HepG2 (cell line): Measurements from ENCODE around the gene MLLT1. TPM values are rescaled to one million over a fixed set of nuclear protein-coding genes. Genes with fewer than 3 reads are reported as not detected.
A peak's percentile ranks its signal among the peaks of the same experiment; 100 is the strongest.

ENCODE experiments used
- AKAP8 ChIP-seq: sonication (generic); formaldehyde crosslinking; IDR thresholded peaks from 2 replicates; pipeline ENCODE4 v1.5.1; 2020; ENCODE audit warnings: mild to moderate bottlenecking, missing genetic modification reagents
- ARID4A ChIP-seq: sonication (generic); formaldehyde crosslinking; IDR thresholded peaks from 2 replicates; pipeline ENCODE4 v1.5.0; 2020; ENCODE audit warnings: mild to moderate bottlenecking, missing genetic modification reagents, borderline replicate concordance
- CBFB ChIP-seq: sonication (generic); formaldehyde crosslinking; IDR thresholded peaks from 2 replicates; pipeline ENCODE4 v1.4.0; 2020; ENCODE audit warnings: missing genetic modification reagents
- HNRNPK ChIP-seq: fragments of 200-400 bp; formaldehyde crosslinking; IDR thresholded peaks from 2 replicates; pipeline ENCODE4 v1.6.1; 2018; ENCODE audit warnings: low read length, low read depth, moderate library complexity, mild to moderate bottlenecking; ENCODE audit not compliant: poor library complexity, severe bottlenecking
- IRX3 ChIP-seq: sonication (generic); formaldehyde crosslinking; IDR thresholded peaks from 2 replicates; pipeline ENCODE4 v1.8.1; 2023; ENCODE audit warnings: mild to moderate bottlenecking, low read depth, missing genetic modification reagents, borderline replicate concordance
- PRPF4 ChIP-seq: fragments of 200-400 bp; formaldehyde crosslinking; IDR thresholded peaks from 2 replicates; pipeline ENCODE4 v1.6.1; 2016; ENCODE audit warnings: low read length, low read depth; ENCODE audit not compliant: poor library complexity, severe bottlenecking
- SAFB2 ChIP-seq: sonication (generic); formaldehyde crosslinking; IDR thresholded peaks from 2 replicates; pipeline ENCODE4 v1.5.1; 2020; ENCODE audit warnings: missing genetic modification reagents, low read depth, mild to moderate bottlenecking, borderline replicate concordance
- TRAFD1 ChIP-seq: sonication (generic); formaldehyde crosslinking; IDR thresholded peaks from 2 replicates; pipeline ENCODE4 v1.5.1; 2020; ENCODE audit warnings: missing genetic modification reagents, mild to moderate bottlenecking, borderline replicate concordance
- TRIM24 ChIP-seq: sonication (generic); formaldehyde crosslinking; IDR thresholded peaks from 2 replicates; pipeline ENCODE4 v1.8.0; 2022; ENCODE audit warnings: mild to moderate bottlenecking, missing genetic modification reagents
- ZNF143 ChIP-seq: sonication (generic); formaldehyde crosslinking; IDR thresholded peaks from 2 replicates; pipeline ENCODE4 v1.4.0; 2020; ENCODE audit warnings: missing genetic modification reagents
- ZNF251 ChIP-seq: sonication (generic); formaldehyde crosslinking; IDR thresholded peaks from 2 replicates; pipeline ENCODE4 v1.9.0; 2021; ENCODE audit warnings: mild to moderate bottlenecking, missing genetic modification reagents
- ZNF260 ChIP-seq: sonication (generic); formaldehyde crosslinking; IDR thresholded peaks from 2 replicates; pipeline ENCODE4 v1.4.0; 2020; ENCODE audit warnings: missing genetic modification reagents, low read depth, mild to moderate bottlenecking, borderline replicate concordance
- ZNF282 ChIP-seq: fragments of 450-650 bp; IDR thresholded peaks from 2 replicates; pipeline ENCODE4 v1.6.1; 2018; ENCODE audit not compliant: partially characterized antibody
- ZNF292 ChIP-seq: sonication (generic); formaldehyde crosslinking; IDR thresholded peaks from 2 replicates; pipeline ENCODE4 v1.8.1; 2022; ENCODE audit warnings: mild to moderate bottlenecking, low read depth, missing genetic modification reagents, borderline replicate concordance
- ZNF496 ChIP-seq: sonication (generic); formaldehyde crosslinking; IDR thresholded peaks from 2 replicates; pipeline ENCODE4 v1.8.1; 2023; ENCODE audit warnings: mild to moderate bottlenecking, moderate library complexity, missing genetic modification reagents; ENCODE audit not compliant: insufficient replicate concordance
- polyA plus RNA-seq, 8 experiments: library from polyadenylated mRNA; depleted of rRNA in 3 of 8; stranded (reverse) in 7 of 8; unstranded in 1 of 8; fragments of >200 nt; fragmentation: Illumina TruSeq in 4 of 8; extraction: Trizol in 4 of 8; gene quantifications; 2 replicates each; pipeline versions ENCODE4 v1.2.1 to v1.2.3, GENCODE V29; 2011 to 2016; ENCODE audit warnings: low read depth in 4 of 8, missing spikeins in 1 of 8, mixed read lengths in 1 of 8; ENCODE audit not compliant: insufficient read depth in 1 of 8
- total RNA-seq, 5 experiments: library from RNA; depleted of rRNA; stranded (reverse); fragments of >200 nt; fragmentation: Illumina TruSeq; extraction: Trizol; gene quantifications; 2 replicates each; pipeline ENCODE4 v1.2.3, GENCODE V29; 2016; ENCODE audit warnings: low read depth in 1 of 5
- TF ChIP-seq, protein P1 (sequence below): sonication (generic); formaldehyde crosslinking; conservative IDR thresholded peaks from 2 replicates; pipeline ENCODE4 v1.5.0; 2020; ENCODE audit warnings: missing genetic modification reagents
- TF ChIP-seq, protein P2 (sequence below): sonication (generic); formaldehyde crosslinking; IDR thresholded peaks from 2 replicates; pipeline ENCODE4 v1.5.1; 2020; ENCODE audit warnings: missing genetic modification reagents, mild to moderate bottlenecking, borderline replicate concordance

MLLT1 gene
- total and polyA plus RNA-seq, 2 of the 13 experiments (the other 11 are each of a cell fraction or from before 2014, with no cell fraction given), result 11.7 to 12.2 TPM

- TF ChIP-seq, protein P1, sequence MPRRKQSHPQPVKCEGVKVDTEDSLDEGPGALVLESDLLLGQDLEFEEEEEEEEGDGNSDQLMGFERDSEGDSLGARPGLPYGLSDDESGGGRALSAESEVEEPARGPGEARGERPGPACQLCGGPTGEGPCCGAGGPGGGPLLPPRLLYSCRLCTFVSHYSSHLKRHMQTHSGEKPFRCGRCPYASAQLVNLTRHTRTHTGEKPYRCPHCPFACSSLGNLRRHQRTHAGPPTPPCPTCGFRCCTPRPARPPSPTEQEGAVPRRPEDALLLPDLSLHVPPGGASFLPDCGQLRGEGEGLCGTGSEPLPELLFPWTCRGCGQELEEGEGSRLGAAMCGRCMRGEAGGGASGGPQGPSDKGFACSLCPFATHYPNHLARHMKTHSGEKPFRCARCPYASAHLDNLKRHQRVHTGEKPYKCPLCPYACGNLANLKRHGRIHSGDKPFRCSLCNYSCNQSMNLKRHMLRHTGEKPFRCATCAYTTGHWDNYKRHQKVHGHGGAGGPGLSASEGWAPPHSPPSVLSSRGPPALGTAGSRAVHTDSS (CRISPR knock-in tag), result no peak
- TF ChIP-seq AKAP8 (CRISPR knock-in tag) (no peak), TRIM24 (CRISPR knock-in tag) (no peak), PRPF4 (no peak), SAFB2 (CRISPR knock-in tag) (no peak; the same call in 1 of the 2 replicates), HNRNPK (no peak), CBFB (CRISPR knock-in tag) (no peak), ZNF143 (0 out of 2 replicates have a peak, but pooled peaks have one; percentile 22), IRX3 (CRISPR knock-in tag) (no peak), ZNF260 (CRISPR knock-in tag) (no peak), ZNF251 (CRISPR knock-in tag) (no peak), TRAFD1 (CRISPR knock-in tag) (no peak), ARID4A (CRISPR knock-in tag) (peak; percentile 84), ZNF292 (CRISPR knock-in tag) (peak; percentile 95), ZNF282 (no peak), ZNF496 (CRISPR knock-in tag) (no peak)
- TF ChIP-seq, protein P2, sequence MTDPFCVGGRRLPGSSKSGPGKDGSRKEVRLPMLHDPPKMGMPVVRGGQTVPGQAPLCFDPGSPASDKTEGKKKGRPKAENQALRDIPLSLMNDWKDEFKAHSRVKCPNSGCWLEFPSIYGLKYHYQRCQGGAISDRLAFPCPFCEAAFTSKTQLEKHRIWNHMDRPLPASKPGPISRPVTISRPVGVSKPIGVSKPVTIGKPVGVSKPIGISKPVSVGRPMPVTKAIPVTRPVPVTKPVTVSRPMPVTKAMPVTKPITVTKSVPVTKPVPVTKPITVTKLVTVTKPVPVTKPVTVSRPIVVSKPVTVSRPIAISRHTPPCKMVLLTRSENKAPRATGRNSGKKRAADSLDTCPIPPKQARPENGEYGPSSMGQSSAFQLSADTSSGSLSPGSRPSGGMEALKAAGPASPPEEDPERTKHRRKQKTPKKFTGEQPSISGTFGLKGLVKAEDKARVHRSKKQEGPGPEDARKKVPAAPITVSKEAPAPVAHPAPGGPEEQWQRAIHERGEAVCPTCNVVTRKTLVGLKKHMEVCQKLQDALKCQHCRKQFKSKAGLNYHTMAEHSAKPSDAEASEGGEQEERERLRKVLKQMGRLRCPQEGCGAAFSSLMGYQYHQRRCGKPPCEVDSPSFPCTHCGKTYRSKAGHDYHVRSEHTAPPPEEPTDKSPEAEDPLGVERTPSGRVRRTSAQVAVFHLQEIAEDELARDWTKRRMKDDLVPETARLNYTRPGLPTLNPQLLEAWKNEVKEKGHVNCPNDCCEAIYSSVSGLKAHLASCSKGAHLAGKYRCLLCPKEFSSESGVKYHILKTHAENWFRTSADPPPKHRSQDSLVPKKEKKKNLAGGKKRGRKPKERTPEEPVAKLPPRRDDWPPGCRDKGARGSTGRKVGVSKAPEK (CRISPR knock-in tag), result no peak
These were observed 5.8 kb downstream of the MLLT1 start (continued) for GRCh38 chr19:6273701-6274601.
